HG03196 (cell line): ENCODE data around the gene TSKS.

Experiments used
- ATAC-seq: cut with Tn5 transposase; IDR thresholded peaks from one replicate; pipeline ENCODE4 v1.9.1; 2021; ENCODE audit not compliant: unreplicated experiment

Gene TSKS

GRCh38 chr19:49798574-49798973, 35.5 kb upstream of the TSKS start:
- ATAC-seq = no peak

GRCh38 chr19:49795615-49796014, 32.5 kb upstream of the TSKS start:
- no peak for ATAC-seq

DNA sequence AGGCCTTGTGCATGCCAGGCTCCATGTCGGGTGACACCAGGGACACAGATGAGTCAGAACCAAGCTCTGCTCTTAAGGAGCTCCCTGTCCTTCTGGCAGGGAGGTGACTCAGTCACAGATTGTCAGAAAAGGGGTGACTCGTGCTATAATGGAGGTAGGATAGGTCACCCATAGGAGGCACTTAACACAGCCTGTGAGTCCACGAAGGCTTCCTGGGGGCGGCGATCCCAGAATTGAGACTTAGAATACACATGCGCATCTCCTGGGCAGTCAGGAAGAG, 30.4 kb upstream of the TSKS start:
- no peak for ATAC-seq

GRCh38 chr19:49792829-49793560, 29.9 kb upstream of the TSKS start:
- ATAC-seq = no peak

DNA sequence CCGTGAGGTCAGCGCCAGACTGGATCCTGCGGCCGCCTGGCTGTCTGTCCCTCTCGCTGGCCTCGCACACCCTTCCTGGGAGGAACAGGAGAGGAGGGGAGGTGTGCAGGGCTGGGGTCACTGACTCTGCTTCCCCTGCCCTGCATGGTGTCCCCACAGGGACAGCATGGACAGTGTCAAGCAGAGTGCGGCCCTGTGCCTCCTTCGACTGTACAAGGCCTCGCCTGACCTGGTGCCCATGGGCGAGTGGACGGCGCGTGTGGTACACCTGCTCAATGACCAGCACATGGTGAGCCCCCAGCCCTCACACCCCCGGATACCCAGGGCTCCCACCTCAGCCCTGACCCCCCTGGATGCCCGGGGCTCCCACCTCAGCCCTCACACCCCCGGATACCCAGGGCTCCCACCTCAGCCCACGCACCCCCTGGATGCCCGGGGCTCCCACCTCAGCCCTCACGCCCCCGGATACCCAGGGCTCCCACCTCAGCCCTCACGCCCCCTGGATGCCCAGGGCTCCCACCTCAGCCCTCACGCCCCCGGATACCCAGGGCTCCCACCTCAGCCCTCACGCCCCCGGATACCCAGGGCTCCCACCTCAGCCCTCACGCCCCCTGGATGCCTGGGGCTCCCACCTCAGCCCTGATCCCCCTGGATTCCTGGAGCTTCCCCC, 28.8 kb upstream of the TSKS start:
- ATAC-seq = no peak

- ATAC-seq = no peak
Observed at GRCh38 chr19:49790866-49791265, 27.8 kb upstream of the TSKS start.

- no peak for ATAC-seq
Observed at GRCh38 chr19:49788857-49789256, 25.8 kb upstream of the TSKS start.

- no peak for ATAC-seq
Observed at GRCh38 chr19:49787746-49788145, 24.6 kb upstream of the TSKS start.

DNA sequence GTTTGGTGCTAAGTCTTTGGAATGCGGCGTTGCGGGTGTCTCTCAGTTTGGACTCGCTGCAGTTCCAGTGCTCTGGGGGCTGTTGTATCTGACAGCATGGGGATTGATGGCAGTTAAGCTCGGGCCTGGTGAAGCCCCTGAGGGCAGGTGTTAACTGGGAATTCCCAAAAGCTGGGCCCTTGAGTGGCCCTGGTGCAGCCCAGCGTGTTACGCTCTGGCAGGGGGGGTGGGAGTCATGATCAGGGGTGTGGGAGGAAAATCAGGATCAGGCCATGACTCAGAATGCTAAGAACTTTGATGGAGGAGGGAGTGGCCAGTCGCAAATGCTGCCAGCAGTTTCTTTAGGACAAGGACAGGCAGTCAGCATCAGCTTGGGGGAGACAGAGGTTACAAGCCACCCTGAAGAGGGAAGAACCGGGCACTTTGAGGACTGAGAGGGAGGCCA, 23.3 kb upstream of the TSKS start:
- no peak for ATAC-seq

DNA sequence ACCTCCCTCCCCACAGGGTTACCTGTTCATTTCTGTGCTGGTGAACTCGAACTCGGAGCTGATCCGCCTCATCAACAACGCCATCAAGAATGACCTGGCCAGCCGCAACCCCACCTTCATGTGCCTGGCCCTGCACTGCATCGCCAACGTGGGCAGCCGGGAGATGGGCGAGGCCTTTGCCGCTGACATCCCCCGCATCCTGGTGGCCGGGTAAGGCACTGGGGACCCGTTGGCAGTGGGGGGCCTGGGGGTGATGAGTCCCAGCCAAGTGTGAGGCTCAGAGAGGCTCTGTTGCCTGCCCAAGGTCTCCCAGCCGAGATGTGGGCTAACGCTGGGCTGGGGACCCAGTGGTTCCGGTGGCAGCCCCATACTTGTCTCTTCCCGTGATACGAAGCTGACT, 19.4 kb upstream of the TSKS start:
- ATAC-seq = no peak

DNA sequence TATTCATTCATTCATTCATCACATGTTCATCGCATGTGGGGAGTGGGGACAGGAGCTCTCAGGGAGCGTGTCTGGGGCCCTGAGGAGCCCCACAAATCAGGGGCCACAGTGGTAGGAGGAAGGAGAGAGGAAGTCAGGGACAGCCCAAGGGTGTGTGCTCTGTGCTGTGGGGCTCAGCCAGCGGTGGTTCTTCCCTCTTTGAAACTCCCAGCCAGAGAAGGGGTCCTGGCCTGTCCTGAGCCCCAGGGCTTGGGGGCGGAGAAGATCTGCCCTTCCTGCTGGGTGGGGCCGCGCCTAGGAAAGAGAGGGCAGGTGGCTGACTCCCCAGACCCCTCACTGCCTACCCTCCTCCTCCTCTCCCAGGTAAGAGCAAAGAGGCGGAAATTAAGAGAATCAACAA, 18.3 kb upstream of the TSKS start:
- no peak for ATAC-seq

GRCh38 chr19:49780861-49781260, 17.8 kb upstream of the TSKS start:
- no peak for ATAC-seq

DNA sequence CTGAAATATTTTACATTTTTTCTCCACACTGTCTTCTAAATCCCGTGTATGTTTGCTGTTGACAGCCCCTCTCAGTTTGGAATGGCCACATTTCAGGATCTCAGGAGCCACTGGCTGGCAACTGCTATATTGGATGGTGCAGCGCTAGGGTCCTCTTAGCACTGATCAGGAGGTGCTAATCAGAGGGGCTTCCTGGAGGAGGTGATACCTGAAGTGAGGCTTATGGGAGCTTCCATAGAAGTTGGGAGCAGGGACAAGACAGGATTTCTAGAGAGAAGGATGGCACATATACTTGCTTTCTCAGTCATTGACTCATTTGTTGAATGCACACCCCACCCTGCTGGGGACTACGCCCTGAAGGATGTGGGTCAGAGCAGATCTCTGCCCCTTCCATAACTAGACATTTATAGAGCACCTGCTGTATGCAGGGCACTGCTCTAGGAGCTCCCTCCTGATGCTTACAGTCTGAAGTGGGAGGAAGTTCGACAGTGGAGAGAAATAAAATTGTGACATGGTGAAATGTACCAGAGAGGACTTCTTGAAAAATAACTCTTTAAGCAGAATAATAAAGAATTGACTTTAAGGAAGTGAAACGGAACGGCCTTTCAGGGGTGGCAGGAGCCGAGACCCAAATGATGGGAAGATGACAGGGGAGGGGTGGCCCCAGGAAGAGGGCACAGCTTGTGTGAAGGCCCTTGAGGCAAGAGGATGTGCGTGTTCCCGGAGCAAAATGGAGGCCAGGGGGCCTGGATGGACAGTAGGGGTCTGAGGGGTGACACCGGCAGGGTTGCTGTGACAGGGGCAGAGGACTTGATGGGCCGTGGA, 16.8 kb upstream of the TSKS start:
- ATAC-seq = no peak

DNA sequence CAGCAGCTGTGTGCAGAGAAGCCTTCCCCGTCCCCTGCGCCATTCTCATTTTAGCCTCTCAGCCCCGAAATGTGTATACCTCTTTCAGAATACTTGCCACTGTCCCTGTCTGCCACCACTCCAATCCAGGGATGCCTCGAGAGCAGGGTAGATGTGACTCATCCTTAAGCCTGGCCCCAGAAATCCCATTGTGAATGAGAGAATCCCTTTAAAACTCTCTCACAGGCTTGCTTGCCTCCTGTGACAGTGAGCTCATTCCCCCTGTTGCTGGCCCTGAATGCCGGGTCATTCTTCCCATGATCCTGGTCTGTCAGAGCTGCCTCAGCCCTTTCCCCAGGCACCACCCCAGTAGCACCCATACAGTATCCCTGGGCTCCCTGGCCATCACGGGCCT, 13.3 kb upstream of the TSKS start:
- ATAC-seq = no peak

GRCh38 chr19:49775742-49776370, 12.8 kb upstream of the TSKS start:
- ATAC-seq = no peak

DNA sequence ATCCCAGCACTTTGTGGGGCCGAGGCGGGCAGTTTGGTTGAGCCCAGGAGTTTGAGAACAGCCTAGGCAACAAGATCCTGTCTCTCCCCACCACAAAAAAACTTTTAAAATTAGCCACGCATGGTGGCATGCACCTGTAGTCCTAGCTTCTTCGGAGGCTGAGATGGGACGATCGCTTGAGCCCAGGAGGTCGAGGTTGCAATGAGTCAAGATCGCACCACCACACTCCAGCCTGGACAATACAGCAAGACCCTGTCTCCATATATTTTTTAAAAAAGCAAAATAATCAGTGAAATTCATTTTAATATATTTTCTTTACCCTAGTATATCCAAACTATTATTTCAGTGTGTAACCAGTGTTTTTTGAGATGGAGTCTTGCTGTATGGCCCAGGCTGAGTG, 11.9 kb upstream of the TSKS start:
- no peak for ATAC-seq

DNA sequence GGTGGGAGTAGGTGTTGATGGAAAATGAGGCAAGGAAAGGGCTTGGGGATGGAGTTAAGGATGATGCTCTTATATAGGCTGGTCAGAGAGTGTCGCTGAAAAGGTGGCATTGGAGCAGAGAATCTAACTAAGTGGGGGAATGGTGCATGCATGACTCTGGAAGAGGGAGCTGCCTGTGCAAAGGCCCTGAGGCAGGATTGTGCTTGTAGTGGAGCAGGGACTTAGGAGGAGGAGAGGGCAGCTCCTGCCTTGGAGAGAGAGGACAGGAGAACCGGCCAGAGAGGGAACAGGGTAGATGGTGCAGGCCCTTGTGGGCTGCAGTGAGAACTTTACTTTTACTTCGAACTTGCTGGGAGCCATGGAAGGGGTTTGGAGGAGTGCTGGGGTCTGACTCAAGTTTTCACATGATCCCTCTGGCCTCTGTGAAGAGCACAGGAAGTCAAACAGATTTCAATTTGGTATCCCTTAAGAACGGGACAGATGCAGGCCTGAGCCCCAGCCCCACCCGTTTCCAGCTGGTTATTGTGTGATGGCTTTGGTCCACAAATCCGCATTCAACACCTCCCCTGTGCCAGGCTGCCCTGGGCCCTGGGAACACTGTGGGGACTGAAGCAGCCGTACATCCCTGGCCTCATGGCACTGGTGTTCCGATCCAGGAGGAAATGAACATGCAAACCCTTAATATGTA, 10.7 kb upstream of the TSKS start:
- ATAC-seq = no peak

DNA sequence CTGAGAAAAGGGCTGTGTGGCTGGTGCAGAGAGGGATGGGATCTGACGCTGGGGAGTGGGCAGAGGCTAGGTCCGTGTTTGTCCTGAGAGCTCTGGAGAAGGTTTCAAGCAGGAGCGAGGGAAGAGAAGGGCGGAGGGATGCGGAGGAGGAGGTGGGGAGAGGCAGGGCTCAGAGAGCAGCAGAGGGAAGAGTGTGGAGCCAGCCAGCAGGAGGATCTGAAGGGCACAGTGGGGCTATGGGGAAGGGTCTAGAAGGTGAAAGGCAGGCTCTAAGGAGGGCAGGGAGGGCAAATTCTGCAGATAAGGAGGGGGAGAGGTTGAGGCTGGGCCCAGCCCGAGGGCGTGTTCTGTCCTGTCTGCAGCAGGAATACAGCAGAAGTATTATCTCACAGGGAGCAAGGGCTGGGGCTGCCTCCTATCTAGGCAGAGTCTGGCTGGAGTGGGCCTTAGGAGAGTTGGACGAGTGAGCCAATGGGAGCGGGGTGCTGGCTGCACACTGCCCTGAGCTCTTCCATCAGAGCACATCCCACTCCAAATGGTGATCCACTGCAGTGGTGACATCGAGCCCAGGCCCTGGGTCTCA, 9.8 kb upstream of the TSKS start:
- no peak for ATAC-seq

GRCh38 chr19:49771674-49772139, 8.6 kb upstream of the TSKS start:
- ATAC-seq = no peak

DNA sequence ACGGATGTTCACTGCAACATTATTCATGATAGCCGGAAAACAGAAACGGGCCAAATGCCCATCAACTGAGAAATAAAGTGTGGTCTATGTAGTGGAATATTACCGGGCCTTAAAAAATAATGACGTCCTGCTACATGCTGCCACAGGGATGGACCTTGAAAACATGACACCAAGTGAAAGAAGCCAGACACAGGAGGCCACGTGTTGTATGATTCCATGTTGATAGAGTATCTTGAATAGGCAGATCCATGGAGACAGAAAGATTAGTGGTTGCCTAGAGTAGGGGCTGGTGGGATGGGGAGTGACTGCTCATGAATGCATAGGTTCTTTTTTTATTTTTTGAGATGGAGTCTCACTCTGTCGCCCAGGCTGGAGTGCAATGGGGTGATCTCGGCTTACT, 7.4 kb upstream of the TSKS start:
- ATAC-seq = no peak
